SK-N-MC (cell line): ENCODE data around the gene NEK7.

ENCODE experiments used
- EZH2 ChIP-seq: fragments of 200-600 bp; sonication (generic); IDR thresholded peaks from one replicate; pipeline ENCODE4 v1.6.1; 2017; ENCODE audit warnings: antibody characterized with exemption
- POLR2AphosphoS5 ChIP-seq: IDR thresholded peaks from 2 replicates; pipeline ENCODE4 v1.6.1; 2012; ENCODE audit warnings: mild to moderate bottlenecking, low read depth, low read length, borderline replicate concordance

DNA sequence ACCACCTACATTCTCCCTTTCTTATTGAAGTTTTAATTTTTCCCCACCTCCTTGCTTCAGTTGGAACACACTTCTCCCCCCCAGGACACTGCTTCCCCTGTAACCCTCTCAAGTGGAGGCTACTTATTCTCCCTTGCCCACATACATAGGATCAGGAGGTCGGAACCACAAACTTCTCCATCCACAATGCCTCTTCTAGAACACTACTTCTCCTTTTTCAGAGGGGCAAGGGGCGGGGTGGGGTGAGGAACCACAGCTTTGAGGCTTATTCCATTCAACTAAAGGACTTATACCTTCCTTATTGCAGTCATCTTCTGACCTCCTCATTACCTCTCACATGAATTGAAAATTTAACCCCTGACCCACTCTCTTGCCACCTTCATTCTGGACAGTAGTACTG, 81.3 kb downstream of the NEK7 start:
- TF ChIP-seq EZH2 (no peak), POLR2AphosphoS5 (no peak)
